Brain microvascular endothelial cell (primary cell): ENCODE results near the gene CLIP4.

Source experiments
- DNase-seq: peaks from one replicate; pipeline ENCODE4 v3.0.0-alpha.2; 2020
- H3K27ac ChIP-seq: fragments of 250-450 bp; sonication (Bioruptor Pico); 2 replicates; pipeline ENCODE4 v1.5.1; 2020; ENCODE audit warnings: mild to moderate bottlenecking, moderate library complexity
- H3K27me3 ChIP-seq: fragments of 250-450 bp; sonication (Bioruptor Pico); replicated peaks from 2 replicates; pipeline ENCODE4 v1.5.1; 2020; ENCODE audit warnings: mild to moderate bottlenecking
- H3K36me3 ChIP-seq: fragments of 250-450 bp; sonication (Bioruptor Pico); replicated peaks from 2 replicates; pipeline ENCODE4 v1.5.1; 2020; ENCODE audit warnings: mild to moderate bottlenecking
- H3K4me3 ChIP-seq: 2 replicates; pipeline ENCODE4 v1.5.1; 2011; ENCODE audit warnings: low read depth, mild to moderate bottlenecking, control low read depth, low read length, moderate library complexity
- in situ Hi-C: cut with HindIII; loops from 2 replicates; pipeline ENCODE4 v1.10.0; 2017; ENCODE audit warnings: low sequenced_read_pairs, low pct_ligation_motif_present
- TF ChIP-seq, protein P1 (sequence below): IDR thresholded peaks from 2 replicates; pipeline ENCODE4 v1.5.1; 2011; ENCODE audit warnings: low read depth, mild to moderate bottlenecking, moderate library complexity, low read length, control low read depth, inconsistent platforms; ENCODE audit errors: missing control alignments

The CLIP4 gene, protein sequence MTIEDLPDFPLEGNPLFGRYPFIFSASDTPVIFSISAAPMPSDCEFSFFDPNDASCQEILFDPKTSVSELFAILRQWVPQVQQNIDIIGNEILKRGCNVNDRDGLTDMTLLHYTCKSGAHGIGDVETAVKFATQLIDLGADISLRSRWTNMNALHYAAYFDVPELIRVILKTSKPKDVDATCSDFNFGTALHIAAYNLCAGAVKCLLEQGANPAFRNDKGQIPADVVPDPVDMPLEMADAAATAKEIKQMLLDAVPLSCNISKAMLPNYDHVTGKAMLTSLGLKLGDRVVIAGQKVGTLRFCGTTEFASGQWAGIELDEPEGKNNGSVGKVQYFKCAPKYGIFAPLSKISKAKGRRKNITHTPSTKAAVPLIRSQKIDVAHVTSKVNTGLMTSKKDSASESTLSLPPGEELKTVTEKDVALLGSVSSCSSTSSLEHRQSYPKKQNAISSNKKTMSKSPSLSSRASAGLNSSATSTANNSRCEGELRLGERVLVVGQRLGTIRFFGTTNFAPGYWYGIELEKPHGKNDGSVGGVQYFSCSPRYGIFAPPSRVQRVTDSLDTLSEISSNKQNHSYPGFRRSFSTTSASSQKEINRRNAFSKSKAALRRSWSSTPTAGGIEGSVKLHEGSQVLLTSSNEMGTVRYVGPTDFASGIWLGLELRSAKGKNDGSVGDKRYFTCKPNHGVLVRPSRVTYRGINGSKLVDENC

DNA sequence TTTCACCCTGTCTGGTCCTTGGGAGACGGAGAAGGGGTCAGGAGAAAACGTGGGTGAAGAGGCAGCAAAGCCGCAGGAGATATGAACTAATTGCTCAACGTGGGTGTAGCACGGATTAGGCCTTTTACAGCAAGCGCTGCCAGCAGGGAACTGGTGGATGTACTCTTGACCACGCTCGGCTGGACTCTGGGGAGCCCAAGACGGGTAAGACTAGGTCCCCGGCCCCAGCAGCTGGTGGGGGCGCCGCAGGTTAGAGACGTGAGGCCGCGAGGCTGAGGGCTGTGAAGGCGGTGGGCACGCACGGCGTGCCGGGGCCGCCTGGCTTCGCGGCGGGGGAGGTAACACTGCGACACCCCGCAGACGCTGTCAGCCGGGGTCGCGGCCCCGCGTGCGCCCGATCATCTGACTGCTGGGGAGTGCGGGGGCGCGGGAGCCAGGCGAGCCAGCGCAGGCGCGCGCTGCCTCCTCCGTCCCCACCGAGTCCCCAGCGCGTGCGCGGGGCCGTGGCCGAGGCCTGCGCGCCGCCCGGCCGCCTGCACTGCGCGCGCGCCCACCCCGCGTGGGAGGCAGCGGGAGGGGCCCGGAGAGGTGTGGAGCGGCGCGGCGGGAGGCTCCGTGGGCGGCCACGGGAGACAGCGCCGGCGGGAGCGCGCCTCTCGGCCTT, at the start of gene CLIP4:
Gene CLIP4 (plus strand): TSS at position 470 of the 664 bp plus-strand sequence. CDS start 5,974 bp downstream, outside the sequence.
- Histone ChIP-seq H3K4me3 (peak within 1 kb of the TSS; percentile 69), H3K27ac (peak within 1 kb of the TSS; percentile 85), H3K36me3 (no peaks in the 10 kb centered on the region), H3K27me3 (no peaks in the 10 kb centered on the region)
- TF ChIP-seq, protein P1, sequence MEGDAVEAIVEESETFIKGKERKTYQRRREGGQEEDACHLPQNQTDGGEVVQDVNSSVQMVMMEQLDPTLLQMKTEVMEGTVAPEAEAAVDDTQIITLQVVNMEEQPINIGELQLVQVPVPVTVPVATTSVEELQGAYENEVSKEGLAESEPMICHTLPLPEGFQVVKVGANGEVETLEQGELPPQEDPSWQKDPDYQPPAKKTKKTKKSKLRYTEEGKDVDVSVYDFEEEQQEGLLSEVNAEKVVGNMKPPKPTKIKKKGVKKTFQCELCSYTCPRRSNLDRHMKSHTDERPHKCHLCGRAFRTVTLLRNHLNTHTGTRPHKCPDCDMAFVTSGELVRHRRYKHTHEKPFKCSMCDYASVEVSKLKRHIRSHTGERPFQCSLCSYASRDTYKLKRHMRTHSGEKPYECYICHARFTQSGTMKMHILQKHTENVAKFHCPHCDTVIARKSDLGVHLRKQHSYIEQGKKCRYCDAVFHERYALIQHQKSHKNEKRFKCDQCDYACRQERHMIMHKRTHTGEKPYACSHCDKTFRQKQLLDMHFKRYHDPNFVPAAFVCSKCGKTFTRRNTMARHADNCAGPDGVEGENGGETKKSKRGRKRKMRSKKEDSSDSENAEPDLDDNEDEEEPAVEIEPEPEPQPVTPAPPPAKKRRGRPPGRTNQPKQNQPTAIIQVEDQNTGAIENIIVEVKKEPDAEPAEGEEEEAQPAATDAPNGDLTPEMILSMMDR: no peak
- DNase-seq: peak; percentile 36
- in situ Hi-C loops: no loop called here

DNA sequence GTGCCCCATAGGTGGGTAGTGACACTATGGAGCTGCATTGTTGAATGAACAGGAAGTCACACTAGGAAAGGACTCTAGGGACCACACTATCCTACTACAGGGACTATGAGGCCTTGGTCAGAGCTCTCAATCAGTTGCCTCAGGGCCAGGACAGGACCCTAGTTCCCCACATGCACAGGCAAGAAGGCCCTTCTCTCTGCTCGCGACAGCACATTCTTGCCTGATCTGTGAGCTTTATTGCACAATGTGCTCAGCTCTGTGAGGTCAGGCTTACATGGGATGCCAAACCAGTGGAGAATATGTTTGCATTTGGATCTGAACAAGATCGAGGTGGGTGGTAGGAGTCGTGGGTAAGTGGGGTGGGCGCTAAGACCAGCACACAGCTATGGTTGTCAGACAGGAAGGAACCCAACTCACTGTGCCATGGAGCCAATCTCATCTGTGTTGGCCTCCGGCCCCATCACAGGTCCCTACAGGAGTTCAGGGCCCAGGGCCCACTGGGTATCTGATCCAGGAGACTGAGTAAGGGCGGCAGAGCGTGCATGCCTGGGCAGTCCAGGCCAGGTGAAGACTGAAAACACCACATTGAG, 48.8 kb upstream of the CLIP4 start:
- no peaks in the 10 kb centered on the region for H3K27me3 ChIP-seq
- in situ Hi-C loops: no loop called here

DNA sequence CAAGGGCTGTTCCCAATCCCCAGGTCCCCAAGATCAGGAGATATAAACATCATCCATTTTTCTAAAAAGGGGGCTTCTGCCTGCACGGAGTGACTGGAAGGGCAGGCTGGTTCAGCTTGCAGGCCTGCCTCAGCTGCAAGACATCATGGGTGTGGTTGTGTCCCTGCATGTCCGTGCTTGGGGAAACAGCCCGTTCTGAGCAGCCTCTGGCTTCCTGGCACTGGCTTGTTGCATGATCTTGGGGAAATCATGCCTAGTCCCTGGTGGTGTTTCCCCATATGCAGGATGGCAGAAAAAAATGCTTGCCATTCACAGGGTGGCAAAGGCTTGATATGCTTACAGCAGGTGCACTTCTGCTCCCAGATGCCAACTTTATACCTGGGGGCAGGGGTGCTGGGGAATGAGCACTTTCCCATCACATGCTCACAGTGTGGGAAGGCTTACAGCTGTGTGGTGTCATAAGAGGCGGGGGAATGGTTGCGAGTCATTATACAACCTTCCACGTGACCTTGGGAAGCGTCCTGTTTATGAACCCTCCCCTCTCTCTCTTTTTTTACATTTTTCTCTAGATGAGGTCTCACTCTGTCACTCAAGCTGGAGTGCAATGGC, 48.1 kb upstream of the CLIP4 start:
- in situ Hi-C loops: no loop called here
- DNase-seq: no peak
- H3K27me3 ChIP-seq: no peaks in the 10 kb centered on the region
- no peak overlapping the region for H3K27ac ChIP-seq
- TF ChIP-seq, protein P1: no peak
- no peaks in the 10 kb centered on the region for H3K36me3 ChIP-seq
- no peak overlapping the region for H3K4me3 ChIP-seq

More for the DNA sequence above, 48.8 kb upstream of the CLIP4 start:
- TF ChIP-seq, protein P1: no peak
- H3K36me3 ChIP-seq: no peaks in the 10 kb centered on the region
- H3K27ac ChIP-seq: no peak overlapping the region
- peak; percentile 5 for DNase-seq
- H3K4me3 ChIP-seq: no peak overlapping the region

DNA sequence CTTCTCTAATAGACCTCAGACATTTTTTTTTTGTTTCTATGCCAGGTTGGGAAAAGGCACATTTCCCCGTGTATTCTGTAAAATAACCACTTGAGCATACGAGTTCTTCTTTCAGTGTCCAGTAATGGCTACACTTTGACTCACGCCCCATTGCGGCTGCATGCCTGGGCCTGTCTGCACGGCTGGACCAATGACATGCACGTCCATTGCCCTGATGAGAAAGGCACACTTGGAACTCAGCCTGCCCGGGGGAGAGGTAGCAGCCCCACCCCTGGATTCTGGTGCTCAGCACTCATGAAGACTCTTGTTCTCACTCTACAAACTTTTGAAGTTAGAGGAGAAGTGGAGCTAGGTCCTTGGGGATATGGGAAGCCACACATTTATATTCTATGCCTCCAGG, 46.7 kb upstream of the CLIP4 start:
- Histone ChIP-seq H3K27ac (no peak overlapping the region), H3K36me3 (no peaks in the 10 kb centered on the region), H3K4me3 (no peak overlapping the region), H3K27me3 (no peaks in the 10 kb centered on the region)
- TF ChIP-seq, protein P1: no peak
- DNase-seq: no peak
- in situ Hi-C loops: no loop called here

DNA sequence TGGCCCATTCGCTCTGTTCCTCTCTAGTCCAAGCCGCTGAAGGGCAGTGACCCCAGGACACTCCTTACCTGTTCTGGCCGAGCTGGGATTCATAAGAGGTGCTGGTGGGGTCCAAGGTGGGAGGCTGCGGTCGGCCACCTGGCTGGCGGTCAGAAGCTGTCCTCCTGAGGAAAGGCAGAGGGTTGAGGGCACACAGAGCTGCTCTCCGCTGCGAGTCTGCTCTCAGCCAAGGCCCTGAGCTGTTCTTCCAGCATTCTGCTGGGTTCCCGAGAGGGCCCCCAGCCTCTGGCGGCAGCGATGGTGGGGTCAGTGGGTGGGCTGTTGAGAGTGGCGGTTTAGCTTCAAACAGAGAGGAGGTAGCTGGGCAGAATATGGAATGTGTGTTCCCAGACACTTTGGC, 44.7 kb upstream of the CLIP4 start:
- Histone ChIP-seq H3K27me3 (no peaks in the 10 kb centered on the region), H3K36me3 (no peaks in the 10 kb centered on the region), H3K4me3 (no peak overlapping the region), H3K27ac (no peak overlapping the region)
- TF ChIP-seq, protein P1: no peak
- no peak for DNase-seq
- in situ Hi-C loops: no loop called here
